Ovary (tissue), 9 donors: ENCODE measurements around the gene MARS1. TPM values are rescaled to one million over a fixed set of nuclear protein-coding genes. Genes with fewer than 3 reads are reported as not detected.
A peak's percentile ranks its signal among the peaks of the same experiment; 100 is the strongest.

Experiments used
- DNase-seq, 5 donors: peaks; one replicate each; pipeline ENCODE4 v3.0.0-alpha.2; 2019 to 2020
- H3K27ac ChIP-seq, 2 donors: fragments of 200-600 bp; one replicate each; pipeline versions ENCODE4 v1.5.1 to v1.8.0; 2019 to 2022
- H3K27me3 ChIP-seq: fragments of 200-600 bp; one replicate; pipeline ENCODE4 v1.8.0; 2022
- H3K36me3 ChIP-seq: fragments of 200-600 bp; sonication (generic); one replicate; pipeline ENCODE4 v1.5.1; 2019
- H3K4me1 ChIP-seq: one replicate; pipeline ENCODE4 v1.8.1; 2013; ENCODE audit warnings: mild to moderate bottlenecking, moderate library complexity; ENCODE audit not compliant: insufficient read depth
- H3K4me3 ChIP-seq: fragments of 200-600 bp; sonication (generic); one replicate; pipeline ENCODE4 v1.5.1; 2017
- H3K9me3 ChIP-seq, 2 donors: fragments of 200-600 bp in 1 of 2; sonication (generic) in 1 of 2; one replicate each; pipeline versions ENCODE4 v1.5.1 to v1.8.1; 2013 to 2019; ENCODE audit warnings: mild to moderate bottlenecking in 1 of 2, moderate library complexity in 1 of 2
- CTCF ChIP-seq, 3 donors: fragments of 450-650 bp in 2 of 3; fragments of 200-600 bp in 1 of 3; IDR thresholded peaks; one replicate each; pipeline versions ENCODE4 v1.5.1 to v1.8.0; 2016 to 2022; ENCODE audit warnings: antibody characterized with exemption in 3 of 3, mild to moderate bottlenecking in 1 of 3
- EP300 ChIP-seq: sonication (generic); formaldehyde crosslinking; IDR thresholded peaks from one replicate; pipeline ENCODE4 v1.6.1; 2017; ENCODE audit warnings: antibody characterized with exemption
- POLR2A ChIP-seq: fragments of 450-650 bp; IDR thresholded peaks from one replicate; pipeline ENCODE4 v1.6.1; 2017; ENCODE audit warnings: antibody characterized with exemption, mild to moderate bottlenecking, moderate library complexity
- WGBS, 3 donors: extraction: QIAGEN DNeasy Blood & Tissue Kit in 1 of 3; methylation state at CpG; one replicate each; pipeline versions ENCODE4 v1.1.5 to v1.1.7; 2013 to 2017; 5-methylcytosine and 5-hydroxymethylcytosine counted together
- intact Hi-C, 4 donors: fragments of 100-400 bp; cut with DNase I; formaldehyde crosslinking; loops; one replicate each; pipeline versions ENCODE4 v1.11.0 to v1.15.1; 2022 to 2023
- polyA plus RNA-seq, 2 donors: library from polyadenylated mRNA; stranded (reverse); fragments of 200-250 nt in 1 of 2; fragments of 350-450 nt in 1 of 2; fragmentation: Illumina TruSeq in 1 of 2; extraction: RNeasy Lipid Tissue Mini Kit (QIAGEN cat#74804) in 1 of 2; gene quantifications; one replicate each; pipeline ENCODE4 v1.2.3, GENCODE V29; 2013 to 2014
- total RNA-seq, 7 donors: library from RNA; depleted of rRNA in 2 of 7; stranded (reverse); fragments of >200 nt in 2 of 7; fragmentation: NEBNext Ultra II Directional in 3 of 7; extraction: Animal tissue kit (Norgen Biotek cat#: 25700) in 3 of 7; gene quantifications; one replicate each; pipeline versions ENCODE4 v1.1.0 to v1.2.4, GENCODE V29; 2016 to 2023
- donor health status: DM: no; HTN: no; CAD: no; lungs with moderate emphysema.
- donor health status: DM: no; HTN: no; CAD: no.
- donor health status: Bipolar disorder and iron deficiency.
- donor health status: DM: yes; HTN: yes; CAD: no.
- donor health status: DM: no; HTN: no; CAD: no.
- donor health status: DM: yes; HTN: yes; CAD: no.

Gene MARS1
- total and polyA plus RNA-seq, 9 donors: 21.1 to 479 (median 66.4) TPM

- no peaks in the 10 kb centered on the region for H3K9me3 ChIP-seq
- 15 to 19% (median 17%) methylated on average over 7 of the region's 7 CpGs for WGBS, 3 donors
- DNase-seq: peak; percentile 59 to 85 (median 83)
- peak; percentile 86 to 88 (median 87) for TF ChIP-seq CTCF (IDR thresholded peaks at IDR 0.05)
- TF ChIP-seq EP300: no peak
- TF ChIP-seq POLR2A: no peak
- intact Hi-C loops: loop anchor here (5.0 to 10.0 kb wide), 4 partner anchors 146 to 191 kb away; no protein-coding TSS in a partner anchor
- H3K27ac ChIP-seq: no peak overlapping the region
- H3K36me3 ChIP-seq: no peaks in the 10 kb centered on the region
- no peak overlapping the region for H3K4me3 ChIP-seq
- no peaks in the 10 kb centered on the region for H3K4me1 ChIP-seq
- H3K27me3 ChIP-seq: no peaks in the 10 kb centered on the region
Observed at GRCh38 chr12:57452937-57453509, 34.8 kb upstream of the MARS1 start.

- intact Hi-C loops: loop anchor here (5.0 to 10.0 kb wide), 4 partner anchors 147 to 192 kb away; no protein-coding TSS in a partner anchor
- DNase-seq: no peak
- no peak overlapping the region for H3K27ac ChIP-seq
- H3K4me1 ChIP-seq: peaks cover 1% of the 10 kb centered on the region
- TF ChIP-seq CTCF (IDR thresholded peaks at IDR 0.05) (no peak), POLR2A (no peak), EP300 (no peak)
- no peaks in the 10 kb centered on the region for H3K9me3 ChIP-seq
- WGBS, 3 donors: 96 to 100% (median 100%) methylated on average over 2 of the region's 2 CpGs
- no peaks in the 10 kb centered on the region for H3K36me3 ChIP-seq
- no peak overlapping the region for H3K4me3 ChIP-seq
- no peaks in the 10 kb centered on the region for H3K27me3 ChIP-seq
Observed at GRCh38 chr12:57454213-57454565, 33.7 kb upstream of the MARS1 start.

GRCh38 chr12:57454566-57455373, 33.1 kb upstream of the MARS1 start, which contains the start of gene INHBE:
TSS of gene INHBE (plus strand) at chr12:57455307. CDS start at chr12:57455537, 230 bp downstream.
- no peak for DNase-seq
- WGBS, 3 donors: 38 to 42% (median 40%) methylated on average over 10 of the region's 10 CpGs
- no peak for TF ChIP-seq CTCF (IDR thresholded peaks at IDR 0.05)
- TF ChIP-seq POLR2A: no peak
- TF ChIP-seq EP300: no peak
- intact Hi-C loops: loop anchor here (5.0 to 10.0 kb wide), 6 partner anchors 142 to 192 kb away; no protein-coding TSS in a partner anchor
- Histone ChIP-seq H3K36me3 (no peaks in the 10 kb centered on the region), H3K4me3 (no peak within 1 kb of the TSS), H3K9me3 (no peaks in the 10 kb centered on the region), H3K27me3 (no peaks in the 10 kb centered on the region), H3K27ac (no peak within 1 kb of the TSS), H3K4me1 (peaks cover 1% of the 10 kb centered on the region)

- DNase-seq: no peak
- Histone ChIP-seq H3K36me3 (no peaks in the 10 kb centered on the region), H3K4me1 (peaks cover 1% of the 10 kb centered on the region), H3K9me3 (no peaks in the 10 kb centered on the region), H3K27ac (no peak overlapping the region), H3K4me3 (no peak overlapping the region), H3K27me3 (no peaks in the 10 kb centered on the region)
- 30 to 48% (median 47%) methylated on average over 8 to 10 of the region's 10 CpGs for WGBS, 3 donors
- intact Hi-C loops: loop anchor here in 3 of 4 donors (5.0 to 10.0 kb wide), 4 partner anchors 143 to 172 kb away; no protein-coding TSS in a partner anchor
- TF ChIP-seq EP300 (no peak), CTCF (IDR thresholded peaks at IDR 0.05) (no peak), POLR2A (no peak)
Observed at GRCh38 chr12:57455374-57456144, 32.3 kb upstream of the MARS1 start.
